ENCODE data around the gene MDM4.
A peak's percentile ranks its signal among the peaks of the same experiment; 100 is the strongest.
"Not testable (repeated sequence)": the region's sequence is repeated elsewhere in the genome, so short reads cannot be mapped to it uniquely, and the experiment has no call there.

MDM4 gene

DNA sequence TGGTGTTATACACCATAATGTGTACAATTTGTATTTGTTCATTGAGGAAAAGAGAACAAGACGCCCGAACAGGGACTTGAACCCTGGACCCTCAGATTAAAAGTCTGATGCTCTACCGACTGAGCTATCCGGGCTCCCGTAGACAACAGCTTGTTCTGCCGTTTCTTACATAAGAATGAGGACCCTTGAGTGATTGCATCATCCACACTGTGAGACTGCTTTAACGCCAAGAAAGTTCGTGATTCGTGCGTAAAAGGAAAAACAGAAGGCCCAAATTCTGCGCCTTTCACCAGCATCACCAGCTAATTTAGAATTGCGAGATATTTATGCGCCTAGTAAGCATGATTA is 9.3 kb upstream of the MDM4 start:
- Histone ChIP-seq H3K9ac (ENCODE audit: low read length) (peak overlapping the region; percentile 85), H3K4me3 (ENCODE audit: low read length) (peak overlapping the region; percentile 67), H3K4me1 (ENCODE audit: control insufficient read depth, insufficient read depth, low read length) (peaks cover 10% of the 10 kb centered on the region), H3K36me3 (ENCODE audit: control insufficient read depth, insufficient read depth, low read length) (no peaks in the 10 kb centered on the region), H3K27me3 (ENCODE audit: control insufficient read depth, insufficient read depth, low read length) (no peaks in the 10 kb centered on the region), H3K9me3 (ENCODE audit: control insufficient read depth, low read length) (no peaks in the 10 kb centered on the region)

DNA sequence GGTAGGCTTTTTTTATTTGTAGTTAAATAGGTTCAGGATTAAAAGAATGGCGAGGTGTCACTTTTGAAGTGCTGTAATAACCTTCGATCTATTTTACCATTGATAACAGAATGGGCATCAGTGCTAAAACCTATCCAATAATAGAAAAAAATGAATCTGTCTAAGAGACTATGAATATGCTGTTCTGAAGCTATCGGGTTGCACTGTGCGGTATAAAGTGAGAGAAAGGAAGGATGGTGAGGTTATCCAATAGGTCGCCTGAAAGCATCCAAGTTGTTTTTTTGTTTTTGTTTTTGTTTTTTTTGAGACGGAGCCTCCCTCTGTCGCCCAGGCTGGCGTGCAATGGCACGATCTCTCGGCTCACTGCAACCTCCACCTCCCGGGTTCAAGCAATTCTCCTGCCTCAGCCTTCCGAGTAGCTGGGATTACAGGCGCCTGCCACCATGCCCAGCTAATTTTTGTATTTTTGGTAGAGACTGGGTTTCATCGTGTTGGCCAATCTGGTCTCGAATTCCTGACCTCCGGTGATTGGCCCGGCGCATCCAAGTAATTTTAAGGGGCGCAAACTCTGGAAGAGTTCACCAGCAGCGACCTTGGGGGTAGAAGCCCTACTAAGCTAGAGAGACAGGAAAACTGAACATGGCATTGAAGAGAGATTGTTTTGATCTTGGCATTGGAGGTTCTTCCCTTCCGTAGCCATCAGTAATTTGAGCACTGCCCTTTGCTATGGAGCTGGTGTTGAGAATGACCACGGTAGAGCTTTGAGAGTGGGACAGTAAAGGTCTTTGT is 8.7 kb upstream of the MDM4 start:
- H3K36me3 ChIP-seq (ENCODE audit: control insufficient read depth, insufficient read depth, low read length) = no peaks in the 10 kb centered on the region
- H3K9me3 ChIP-seq (ENCODE audit: control insufficient read depth, low read length) = no peaks in the 10 kb centered on the region
- H3K27me3 ChIP-seq (ENCODE audit: control insufficient read depth, insufficient read depth, low read length) = no peaks in the 10 kb centered on the region
- H3K4me3 ChIP-seq (ENCODE audit: low read length) = peak overlapping the region; percentile 67
- H3K9ac ChIP-seq (ENCODE audit: low read length) = peak overlapping the region; percentile 85
- H3K4me1 ChIP-seq (ENCODE audit: control insufficient read depth, insufficient read depth, low read length) = peaks cover 10% of the 10 kb centered on the region

DNA sequence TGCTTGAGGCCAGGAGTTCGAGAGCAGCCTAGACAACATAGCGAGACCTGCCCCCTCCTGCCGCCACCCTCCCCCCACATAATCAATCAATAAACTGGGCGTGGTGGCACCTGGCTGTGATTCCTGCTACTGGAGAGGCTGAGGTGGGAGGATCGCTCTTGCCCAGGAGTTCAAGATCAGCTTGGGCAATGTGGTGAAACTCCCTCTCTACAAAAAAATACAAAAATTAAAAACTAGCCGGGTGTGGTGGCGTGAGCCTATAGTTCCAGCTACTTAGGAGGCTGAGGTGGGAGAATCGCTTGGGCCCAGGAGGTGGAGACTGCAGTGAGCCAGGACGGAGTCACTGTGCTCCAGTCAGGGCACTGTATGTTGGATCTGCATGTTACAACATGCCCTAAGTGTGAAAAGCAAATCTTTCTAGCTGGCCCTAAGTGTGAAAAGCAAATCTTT is 7.0 kb upstream of the MDM4 start:
- Histone ChIP-seq H3K4me3 (ENCODE audit: low read length) (no peak overlapping the region), H3K27me3 (ENCODE audit: control insufficient read depth, insufficient read depth, low read length) (no peaks in the 10 kb centered on the region), H3K9ac (ENCODE audit: low read length) (no peak overlapping the region), H3K4me1 (ENCODE audit: control insufficient read depth, insufficient read depth, low read length) (peaks cover 10% of the 10 kb centered on the region), H3K9me3 (ENCODE audit: control insufficient read depth, low read length) (no peaks in the 10 kb centered on the region), H3K36me3 (ENCODE audit: control insufficient read depth, insufficient read depth, low read length) (no peaks in the 10 kb centered on the region)

DNA sequence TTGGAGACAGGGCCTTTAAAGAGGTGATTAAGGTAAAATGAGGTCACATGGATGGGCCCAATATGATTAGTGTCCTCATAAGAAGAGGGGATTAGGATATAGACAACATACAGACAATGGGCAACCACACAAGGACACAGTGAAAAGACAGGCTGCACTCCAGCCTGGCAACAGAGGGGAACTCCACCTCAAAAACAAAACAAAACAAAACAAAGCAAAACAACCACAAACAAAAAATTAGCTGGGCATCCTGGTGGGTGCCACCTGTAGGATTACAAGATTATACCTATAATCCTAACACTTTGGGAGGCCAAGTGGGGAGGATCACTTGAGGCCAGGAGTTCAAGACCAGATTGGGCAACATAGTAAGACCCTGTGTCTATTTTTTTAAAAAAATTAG is 4.8 kb upstream of the MDM4 start:
- H3K4me1 ChIP-seq (ENCODE audit: control insufficient read depth, insufficient read depth, low read length) = peaks cover 10% of the 10 kb centered on the region
- no peak overlapping the region for H3K4me3 ChIP-seq (ENCODE audit: low read length)
- no peak overlapping the region for H3K9ac ChIP-seq (ENCODE audit: low read length)
- H3K36me3 ChIP-seq (ENCODE audit: control insufficient read depth, insufficient read depth, low read length) = no peaks in the 10 kb centered on the region
- H3K27me3 ChIP-seq (ENCODE audit: control insufficient read depth, insufficient read depth, low read length) = no peaks in the 10 kb centered on the region
- no peaks in the 10 kb centered on the region for H3K9me3 ChIP-seq (ENCODE audit: control insufficient read depth, low read length)

DNA sequence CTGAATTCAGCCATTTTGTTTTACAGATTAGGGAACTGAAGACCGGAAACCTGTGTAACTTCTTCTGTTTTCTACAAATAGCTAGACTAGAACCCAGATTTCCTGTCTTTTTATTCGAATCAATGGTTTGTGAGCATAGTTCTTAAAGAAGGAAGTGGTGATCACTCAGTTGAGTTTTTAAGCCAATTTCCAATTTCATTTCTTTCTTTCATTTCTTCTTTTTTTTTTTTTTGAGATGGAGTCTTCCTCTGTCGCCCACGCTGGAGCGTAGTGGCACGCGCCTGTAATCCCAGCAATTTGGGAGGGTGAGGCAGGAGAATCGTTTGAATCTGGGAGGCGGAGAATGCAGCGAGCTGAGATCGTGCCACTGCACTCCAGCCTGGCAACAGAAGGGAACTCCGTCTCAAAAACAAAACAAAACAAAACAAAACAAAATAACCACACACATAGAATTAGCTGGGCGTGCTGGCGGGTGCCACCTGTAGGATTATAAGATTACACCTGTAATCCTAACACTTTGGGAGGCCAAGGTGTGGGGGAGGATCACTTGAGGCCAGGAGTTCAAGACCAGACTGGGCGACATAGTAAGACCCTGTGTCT is 3.0 kb upstream of the MDM4 start:
- no peaks in the 10 kb centered on the region for H3K9me3 ChIP-seq (ENCODE audit: control insufficient read depth, low read length)
- H3K27me3 ChIP-seq (ENCODE audit: control insufficient read depth, insufficient read depth, low read length) = no peaks in the 10 kb centered on the region
- H3K4me1 ChIP-seq (ENCODE audit: control insufficient read depth, insufficient read depth, low read length) = peaks cover 10% of the 10 kb centered on the region
- no peak overlapping the region for H3K9ac ChIP-seq (ENCODE audit: low read length)
- H3K36me3 ChIP-seq (ENCODE audit: control insufficient read depth, insufficient read depth, low read length) = no peaks in the 10 kb centered on the region
- H3K4me3 ChIP-seq (ENCODE audit: low read length) = no peak overlapping the region

DNA sequence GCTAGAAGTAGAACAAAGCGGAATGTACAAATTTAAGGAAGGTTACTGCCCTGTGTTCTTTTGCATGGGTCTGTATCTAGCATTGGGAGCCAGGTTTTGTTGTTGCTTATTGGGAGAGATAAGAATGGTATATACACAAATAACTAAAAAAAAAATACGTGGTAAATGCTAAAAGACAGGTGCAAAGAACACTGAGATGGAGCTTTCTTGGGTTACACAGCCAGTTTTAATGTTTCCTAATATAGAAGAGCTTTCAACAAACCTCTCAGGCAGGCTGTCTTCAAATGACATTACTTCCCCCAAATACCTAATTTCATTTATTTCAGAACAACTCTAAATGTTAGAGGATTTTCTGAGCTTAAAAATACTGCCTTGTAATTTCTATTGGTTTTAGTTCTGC is 1.4 kb upstream of the MDM4 start:
- no peaks in the 10 kb centered on the region for H3K27me3 ChIP-seq (ENCODE audit: control insufficient read depth, insufficient read depth, low read length)
- H3K9ac ChIP-seq (ENCODE audit: low read length) = no peak overlapping the region
- no peaks in the 10 kb centered on the region for H3K9me3 ChIP-seq (ENCODE audit: control insufficient read depth, low read length)
- no peak overlapping the region for H3K4me3 ChIP-seq (ENCODE audit: low read length)
- no peaks in the 10 kb centered on the region for H3K36me3 ChIP-seq (ENCODE audit: control insufficient read depth, insufficient read depth, low read length)
- H3K4me1 ChIP-seq (ENCODE audit: control insufficient read depth, insufficient read depth, low read length) = peaks cover 5% of the 10 kb centered on the region

DNA sequence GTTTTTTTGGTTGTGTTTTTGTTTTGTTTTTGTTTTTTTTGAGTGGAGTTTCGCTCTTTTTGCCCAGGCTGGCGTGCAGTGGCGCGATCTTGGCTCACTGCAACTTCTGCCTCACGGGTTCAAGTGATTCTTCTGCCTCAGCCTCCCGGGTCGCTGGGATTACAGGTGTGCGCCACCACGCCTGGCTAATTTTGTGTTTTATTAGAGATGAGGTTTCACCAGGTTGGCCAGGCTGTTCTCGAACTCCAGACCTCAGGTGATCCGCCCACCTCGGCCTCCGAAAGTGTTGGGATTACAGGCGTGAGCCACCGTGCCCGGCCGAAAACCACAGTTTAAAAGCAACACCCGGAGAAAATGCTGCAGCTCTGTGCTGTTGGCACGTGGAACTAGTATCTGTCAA is 1.2 kb downstream of the MDM4 start:
- H3K4me1 ChIP-seq (ENCODE audit: control insufficient read depth, insufficient read depth, low read length); H3K9me3 ChIP-seq (ENCODE audit: control insufficient read depth, low read length); H3K27me3 ChIP-seq (ENCODE audit: control insufficient read depth, insufficient read depth, low read length); H3K36me3 ChIP-seq (ENCODE audit: control insufficient read depth, insufficient read depth, low read length): not testable (repeated sequence)
- peak overlapping the region; percentile 83 for H3K9ac ChIP-seq (ENCODE audit: low read length)
- peak overlapping the region; percentile 84 for H3K4me3 ChIP-seq (ENCODE audit: low read length)

DNA sequence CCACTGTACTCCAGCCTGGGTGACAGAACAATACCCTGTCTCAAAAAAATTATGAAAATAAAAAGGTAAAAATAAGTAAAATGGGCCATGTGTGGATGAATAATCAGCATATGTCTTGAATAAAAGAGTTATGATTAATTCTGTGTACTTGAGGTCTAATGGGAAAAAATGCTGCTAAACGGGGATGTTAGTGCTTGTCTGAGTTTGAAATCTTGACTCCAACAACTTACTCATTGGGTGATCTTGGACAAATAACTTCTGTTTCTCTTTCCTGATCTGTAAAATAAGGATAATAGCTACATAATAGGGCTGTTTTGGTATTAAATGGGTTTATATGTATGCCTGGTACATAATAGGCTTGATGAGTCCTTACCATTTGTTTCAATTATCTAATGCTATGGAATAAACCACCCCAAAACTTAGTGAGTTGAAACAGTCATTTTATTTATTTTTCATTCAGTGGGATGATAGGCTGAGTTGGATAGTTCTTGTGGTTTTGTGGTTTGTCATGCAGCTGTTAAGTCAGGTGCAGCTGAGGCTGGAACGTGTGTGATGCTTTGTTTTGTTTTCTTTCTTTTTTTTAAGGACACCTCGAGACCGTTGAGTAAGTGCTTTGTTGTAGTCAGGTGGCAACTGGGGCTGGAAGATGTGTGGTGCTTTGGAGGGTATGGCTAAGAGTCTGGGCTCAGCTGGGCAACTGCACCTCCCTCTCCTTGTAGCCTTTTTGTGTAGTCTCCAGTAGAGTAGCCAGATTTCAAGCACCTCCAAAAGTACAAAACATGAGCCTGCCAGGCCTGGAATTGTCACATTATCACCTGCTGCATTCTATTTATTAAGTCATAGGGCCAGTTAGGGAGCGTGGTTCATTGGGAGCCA is 4.9 kb downstream of the MDM4 start:
- H3K9me3 ChIP-seq (ENCODE audit: control insufficient read depth, low read length) = no peaks in the 10 kb centered on the region
- H3K4me1 ChIP-seq (ENCODE audit: control insufficient read depth, insufficient read depth, low read length) = no peaks in the 10 kb centered on the region
- no peak overlapping the region for H3K9ac ChIP-seq (ENCODE audit: low read length)
- H3K27me3 ChIP-seq (ENCODE audit: control insufficient read depth, insufficient read depth, low read length) = no peaks in the 10 kb centered on the region
- H3K4me3 ChIP-seq (ENCODE audit: low read length) = no peak overlapping the region
- no peaks in the 10 kb centered on the region for H3K36me3 ChIP-seq (ENCODE audit: control insufficient read depth, insufficient read depth, low read length)

DNA sequence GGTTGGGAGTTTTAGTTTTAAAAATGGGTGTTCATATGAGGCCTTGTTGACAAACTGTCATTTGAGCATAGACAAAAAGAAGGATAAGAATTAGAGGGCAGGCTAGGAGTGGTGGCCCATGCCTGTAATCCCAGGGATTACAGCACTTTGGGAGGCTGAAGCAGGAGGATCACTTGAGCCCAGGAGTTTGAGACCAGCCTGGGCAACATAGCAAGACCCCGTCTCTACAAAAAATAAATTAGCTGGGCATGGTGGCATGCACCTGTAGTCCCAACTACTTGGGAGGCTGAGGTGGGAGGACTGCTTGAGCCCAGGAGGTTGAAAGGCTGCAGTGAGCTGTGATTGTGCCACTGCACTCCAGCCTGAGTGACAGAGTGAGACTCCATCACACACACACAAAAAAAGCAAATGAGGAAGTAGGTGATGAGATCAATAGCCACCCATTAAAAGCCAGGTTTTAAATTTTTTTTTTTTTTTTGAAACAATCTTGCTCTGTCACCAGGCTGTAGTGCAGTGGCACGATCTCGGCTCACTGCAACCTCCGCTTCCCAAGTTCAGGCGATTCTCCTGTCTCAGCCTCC is 5.8 kb downstream of the MDM4 start:
- H3K27me3 ChIP-seq (ENCODE audit: control insufficient read depth, insufficient read depth, low read length); H3K4me3 ChIP-seq (ENCODE audit: low read length); H3K36me3 ChIP-seq (ENCODE audit: control insufficient read depth, insufficient read depth, low read length); H3K9me3 ChIP-seq (ENCODE audit: control insufficient read depth, low read length); H3K9ac ChIP-seq (ENCODE audit: low read length); H3K4me1 ChIP-seq (ENCODE audit: control insufficient read depth, insufficient read depth, low read length): not testable (repeated sequence)

DNA sequence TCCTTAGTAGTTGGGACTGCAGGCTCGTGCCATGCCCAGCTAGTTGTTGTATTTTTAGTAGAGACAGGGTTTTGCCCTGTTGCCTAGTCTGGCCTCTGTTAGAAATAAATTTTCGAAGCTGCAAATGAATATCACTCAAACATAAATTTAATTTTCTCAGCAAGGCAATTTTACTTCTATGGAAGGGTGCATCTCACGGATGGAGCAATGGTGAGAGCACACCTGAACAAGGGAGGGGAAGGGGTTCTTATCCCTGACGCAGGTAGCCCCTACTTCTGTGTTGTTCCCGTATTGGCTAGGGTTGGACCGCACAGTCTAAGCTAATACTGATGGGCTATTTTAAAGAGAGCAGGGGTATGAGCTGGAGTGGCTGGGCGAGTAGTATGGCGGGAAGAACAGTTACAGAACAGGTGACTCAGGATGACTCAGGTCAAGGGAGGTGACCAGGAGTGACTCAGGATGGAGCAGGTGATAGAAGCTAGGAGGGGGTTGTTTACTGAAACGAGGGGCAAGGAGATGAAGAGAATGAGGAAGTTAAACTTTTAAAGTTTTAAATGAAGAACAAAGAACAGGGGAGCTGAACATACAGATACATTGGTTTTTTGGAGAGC is 7.5 kb downstream of the MDM4 start:
- no peaks in the 10 kb centered on the region for H3K4me1 ChIP-seq (ENCODE audit: control insufficient read depth, insufficient read depth, low read length)
- H3K36me3 ChIP-seq (ENCODE audit: control insufficient read depth, insufficient read depth, low read length) = no peaks in the 10 kb centered on the region
- H3K9ac ChIP-seq (ENCODE audit: low read length) = no peak overlapping the region
- H3K27me3 ChIP-seq (ENCODE audit: control insufficient read depth, insufficient read depth, low read length) = no peaks in the 10 kb centered on the region
- no peak overlapping the region for H3K4me3 ChIP-seq (ENCODE audit: low read length)
- no peaks in the 10 kb centered on the region for H3K9me3 ChIP-seq (ENCODE audit: control insufficient read depth, low read length)

DNA sequence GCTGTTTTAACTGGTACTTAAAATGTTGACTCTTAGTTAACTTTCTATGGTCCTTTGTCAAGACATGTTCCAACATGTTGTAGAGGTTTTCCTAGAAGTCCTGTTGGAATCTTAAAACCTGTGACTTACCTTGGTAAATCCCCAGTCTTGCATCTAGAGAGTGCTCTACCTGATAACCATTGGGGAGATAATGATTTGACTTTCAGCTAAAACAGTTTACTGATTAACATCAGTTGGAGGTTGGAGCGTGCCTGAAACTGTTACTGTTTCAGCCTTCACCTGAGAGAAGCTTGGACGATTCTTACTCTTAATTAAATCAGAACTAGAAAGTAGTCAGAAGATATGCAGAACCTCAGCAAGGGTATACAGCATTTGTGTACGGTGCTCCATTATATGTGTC is 8.8 kb downstream of the MDM4 start:
- no peaks in the 10 kb centered on the region for H3K27me3 ChIP-seq (ENCODE audit: control insufficient read depth, insufficient read depth, low read length)
- peaks cover 5% of the 10 kb centered on the region for H3K4me1 ChIP-seq (ENCODE audit: control insufficient read depth, insufficient read depth, low read length)
- no peak overlapping the region for H3K4me3 ChIP-seq (ENCODE audit: low read length)
- no peaks in the 10 kb centered on the region for H3K9me3 ChIP-seq (ENCODE audit: control insufficient read depth, low read length)
- H3K36me3 ChIP-seq (ENCODE audit: control insufficient read depth, insufficient read depth, low read length) = no peaks in the 10 kb centered on the region
- H3K9ac ChIP-seq (ENCODE audit: low read length) = no peak overlapping the region

Measured in mucosa of stomach (tissue), 1 donor.